Fibroblast of the conjunctiva (primary cell): ENCODE data around the gene DENND4C.
A peak's percentile ranks its signal among the peaks of the same experiment; 100 is the strongest.
"Not testable (repeated sequence)": the region's sequence is repeated elsewhere in the genome, so short reads cannot be mapped to it uniquely, and the experiment has no call there.

ENCODE experiments used
- DNase-seq: peaks from one replicate; pipeline ENCODE4 v3.0.0-alpha.2; 2010; ENCODE audit warnings: low read depth

The DENND4C gene

GRCh38 chr9:19224563-19224962 is 5.9 kb upstream of the DENND4C start:
- no peak for DNase-seq

- peak; percentile 3 for DNase-seq
These were observed 718 bp upstream of the DENND4C start for GRCh38 chr9:19229595-19230354.

- DNase-seq = no peak
These were observed 822 bp downstream of the DENND4C start for GRCh38 chr9:19231126-19231903.

GRCh38 chr9:19231904-19232822 is 1.7 kb downstream of the DENND4C start:
- DNase-seq = no peak

- DNase-seq = peak; percentile 47
These were observed 2.3 kb downstream of the DENND4C start for GRCh38 chr9:19232823-19233194.

- no peak for DNase-seq
These were observed 2.9 kb downstream of the DENND4C start for GRCh38 chr9:19233344-19233743.

- DNase-seq = no peak
These were observed 9.5 kb downstream of the DENND4C start for GRCh38 chr9:19239955-19240354.

- DNase-seq = no peak
These were observed 11.2 kb downstream of the DENND4C start for GRCh38 chr9:19241728-19242127.

- no peak for DNase-seq
These were observed 13.0 kb downstream of the DENND4C start for GRCh38 chr9:19243366-19244033.

- DNase-seq = no peak
These were observed 16.4 kb downstream of the DENND4C start for GRCh38 chr9:19246891-19247290.

GRCh38 chr9:19247420-19247819 is 16.9 kb downstream of the DENND4C start:
- DNase-seq = no peak

- DNase-seq = not testable (repeated sequence)
These were observed 19.9 kb downstream of the DENND4C start for GRCh38 chr9:19250346-19250745.

GRCh38 chr9:19251203-19251602 is 20.7 kb downstream of the DENND4C start:
- DNase-seq = not testable (repeated sequence)

GRCh38 chr9:19251622-19252021 is 21.1 kb downstream of the DENND4C start:
- not testable (repeated sequence) for DNase-seq

- DNase-seq = no peak
These were observed 21.8 kb downstream of the DENND4C start for GRCh38 chr9:19252174-19252884.

GRCh38 chr9:19252885-19253219 is 22.4 kb downstream of the DENND4C start:
- no peak for DNase-seq

GRCh38 chr9:19255112-19255511 is 24.6 kb downstream of the DENND4C start:
- DNase-seq = no peak

GRCh38 chr9:19255821-19256220 is 25.3 kb downstream of the DENND4C start:
- no peak for DNase-seq

- not testable (repeated sequence) for DNase-seq
These were observed 29.3 kb downstream of the DENND4C start for GRCh38 chr9:19259665-19260255.

GRCh38 chr9:19265602-19266001 is 35.1 kb downstream of the DENND4C start:
- DNase-seq = not testable (repeated sequence)
